Keratinocyte (primary cell): Measurements from ENCODE around the gene FGD2. TPM values are rescaled to one million over a fixed set of nuclear protein-coding genes. Genes with fewer than 3 reads are reported as not detected.
A peak's percentile ranks its signal among the peaks of the same experiment; 100 is the strongest.

Experiments
- DNase-seq: peaks from one replicate; pipeline ENCODE4 v3.0.0-alpha.2; 2011; ENCODE audit warnings: low read depth, missing footprints, low spot score
- FAIRE-seq: peaks from 2 replicates; lab custom pipeline; 2011; peaks lifted over from hg19 to GRCh38; lab: Jason Lieb, UNC
- H2AFZ ChIP-seq: 2 replicates; pipeline ENCODE4 v1.6.0; 2012; ENCODE audit warnings: low read length, control low read depth, inconsistent platforms; ENCODE audit not compliant: control insufficient read depth
- H3K27ac ChIP-seq: 2 replicates; pipeline ENCODE4 v1.5.1; 2011; ENCODE audit warnings: low read length; ENCODE audit not compliant: control insufficient read depth, insufficient read depth
- H3K27me3 ChIP-seq: 3 replicates; pipeline ENCODE4 v1.6.0; 2011; ENCODE audit warnings: low read length; ENCODE audit not compliant: control insufficient read depth, insufficient read depth; ENCODE audit errors: extremely low read depth
- H3K36me3 ChIP-seq, 2 experiments: 2 replicates in 1 of 2; 3 replicates in 1 of 2; pipeline ENCODE4 v1.5.1; 2011; ENCODE audit warnings: low read length in 2 of 2, mild to moderate bottlenecking in 1 of 2; ENCODE audit not compliant: control insufficient read depth in 2 of 2, insufficient read depth in 2 of 2; ENCODE audit errors: extremely low read depth in 1 of 2
- H3K4me1 ChIP-seq: 3 replicates; pipeline ENCODE4 v1.5.1; 2011; ENCODE audit warnings: low read length; ENCODE audit not compliant: control insufficient read depth, insufficient read depth; ENCODE audit errors: extremely low read depth
- H3K4me2 ChIP-seq: 3 replicates; pipeline ENCODE4 v1.6.0; 2011; ENCODE audit warnings: low read depth, low read length; ENCODE audit not compliant: control insufficient read depth, insufficient read depth; ENCODE audit errors: extremely low read depth
- H3K4me3 ChIP-seq, 3 experiments: fragments of 200-600 bp in 1 of 3; sonication (generic) in 1 of 3; 2 replicates in 2 of 3; 3 replicates in 1 of 3; pipeline ENCODE4 v1.5.1; 2011 to 2016; ENCODE audit warnings: low read length in 3 of 3, mild to moderate bottlenecking in 3 of 3, control low read depth in 2 of 3, inconsistent platforms in 1 of 3, low read depth in 1 of 3, mixed read lengths in 1 of 3, mixed run types in 1 of 3, moderate library complexity in 1 of 3; ENCODE audit not compliant: control insufficient read depth in 2 of 3, insufficient read depth in 2 of 3; ENCODE audit errors: extremely low read depth in 1 of 3
- H3K79me2 ChIP-seq: 2 replicates; pipeline ENCODE4 v1.6.0; 2012; ENCODE audit warnings: low read length; ENCODE audit not compliant: control insufficient read depth, insufficient read depth
- H3K9ac ChIP-seq: 3 replicates; pipeline ENCODE4 v1.6.0; 2011; ENCODE audit warnings: low read length; ENCODE audit not compliant: control insufficient read depth, insufficient read depth; ENCODE audit errors: extremely low read depth
- H3K9me1 ChIP-seq: 3 replicates; pipeline ENCODE4 v1.6.0; 2011; ENCODE audit warnings: low read length; ENCODE audit not compliant: control insufficient read depth, insufficient read depth; ENCODE audit errors: extremely low read depth
- H3K9me3 ChIP-seq: 2 replicates; pipeline ENCODE4 v1.5.1; 2012; ENCODE audit warnings: low read depth, low read length; ENCODE audit not compliant: control insufficient read depth
- H4K20me1 ChIP-seq: 3 replicates; pipeline ENCODE4 v1.6.0; 2011; ENCODE audit warnings: low read length; ENCODE audit not compliant: control insufficient read depth, insufficient read depth; ENCODE audit errors: extremely low read depth
- CTCF ChIP-seq, 3 experiments: IDR thresholded peaks in 1 of 3; conservative IDR thresholded peaks in 1 of 3; optimal IDR thresholded peaks in 1 of 3; 2 replicates in 2 of 3; 3 replicates in 1 of 3; pipeline versions ENCODE3 to v1.5.1; 2011; ENCODE audit warnings: low read length in 3 of 3, mild to moderate bottlenecking in 3 of 3, moderate library complexity in 2 of 3, control low read depth in 1 of 3, inconsistent platforms in 1 of 3; ENCODE audit not compliant: insufficient read depth in 2 of 3; ENCODE audit errors: extremely low read depth in 1 of 3
- EZH2 ChIP-seq: IDR thresholded peaks from one replicate; pipeline ENCODE4 v1.6.1; 2012; ENCODE audit warnings: inconsistent platforms, mild to moderate bottlenecking, low read length, moderate library complexity
- dilution Hi-C: fragments of 300-500 bp; cut with MboI; formaldehyde crosslinking; loops from one replicate; pipeline ENCODE4 v1.7.0; 2020; ENCODE audit warnings: low sequenced_read_pairs; ENCODE audit not compliant: extremely low pct_ligation_motif_present
- polyA plus RNA-seq, 5 experiments: library from polyadenylated mRNA; depleted of rRNA in 3 of 5; stranded (reverse) in 3 of 5; stranded (forward) in 1 of 5; unstranded in 1 of 5; fragments of >200 nt; gene quantifications; 1 replicate in 1 of 5; 2 replicates in 3 of 5; 3 replicates in 1 of 5; pipeline versions ENCODE4 v1.2.1 to v1.2.3, GENCODE V29; 2011 to 2012; ENCODE audit warnings: missing spikeins in 2 of 5, low read depth in 1 of 5, low replicate concordance in 1 of 5

Gene FGD2
- polyA plus RNA-seq, 1 donor (not counting 4 experiments of a cell fraction or from before 2014, with no cell fraction given): 0.03 TPM

GRCh38 chr6:37059344-37060194, 54.1 kb downstream of the FGD2 start:
- Histone ChIP-seq H3K9me3 (no peaks in the 10 kb centered on the region), H3K4me2 (peak overlapping the region; percentile 90), H3K79me2 (no peaks in the 10 kb centered on the region), H3K27ac (peak overlapping the region; percentile 83), H3K36me3 (no peaks in the 10 kb centered on the region), H4K20me1 (no peaks in the 10 kb centered on the region), H3K27me3 (no peaks in the 10 kb centered on the region), H3K4me1 (peaks cover 54% of the 10 kb centered on the region), H2AFZ (peak overlapping the region; percentile 24), H3K9me1 (no peaks in the 10 kb centered on the region), H3K9ac (peak overlapping the region; percentile 70), H3K4me3 (peak overlapping the region in 2 of 3 experiments; percentile 22 to 40)
- peak; percentile 85 for DNase-seq
- no peak for TF ChIP-seq EZH2
- peak in 2 of 3 experiments; percentile 77 to 82 for TF ChIP-seq CTCF (optimal IDR thresholded peaks at IDR 0.05 in 1 of 3, IDR thresholded peaks at IDR 0.05 in 1 of 3, conservative IDR thresholded peaks at IDR 0.05 in 1 of 3; ENCODE audit: extremely low read depth in 1 of 3, insufficient read depth in 2 of 3, low read length in 3 of 3)
- dilution Hi-C loops: no loop called here
- peak; percentile 62 for FAIRE-seq

- no peaks in the 10 kb centered on the region for H3K9me1 ChIP-seq
- DNase-seq: no peak
- dilution Hi-C loops: no loop called here
- H3K79me2 ChIP-seq: no peaks in the 10 kb centered on the region
- peak overlapping the region; percentile 83 for H3K27ac ChIP-seq
- H3K36me3 ChIP-seq: no peaks in the 10 kb centered on the region
- no peaks in the 10 kb centered on the region for H3K27me3 ChIP-seq
- no peaks in the 10 kb centered on the region for H3K9me3 ChIP-seq
- no peak for TF ChIP-seq EZH2
- TF ChIP-seq CTCF (optimal IDR thresholded peaks at IDR 0.05 in 1 of 3, IDR thresholded peaks at IDR 0.05 in 1 of 3, conservative IDR thresholded peaks at IDR 0.05 in 1 of 3; ENCODE audit: extremely low read depth in 1 of 3, insufficient read depth in 2 of 3, low read length in 3 of 3): no peak
- FAIRE-seq: no peak
- no peak overlapping the region for H2AFZ ChIP-seq
- H3K4me3 ChIP-seq: no peak overlapping the region
- no peaks in the 10 kb centered on the region for H4K20me1 ChIP-seq
- H3K9ac ChIP-seq: peak overlapping the region; percentile 70
- H3K4me1 ChIP-seq: peaks cover 48% of the 10 kb centered on the region
- peak overlapping the region; percentile 90 for H3K4me2 ChIP-seq
Measured at GRCh38 chr6:37060195-37060559, 54.7 kb downstream of the FGD2 start.
